Erythroblast (primary cell): Measurements from ENCODE around the gene CEBPZOS.
A peak's percentile ranks its signal among the peaks of the same experiment; 100 is the strongest.

Experiments
- DNase-seq, 2 experiments: peaks; one replicate each; lab custom pipeline; 2025; lab: John Stamatoyannopoulos, UW
- GATA1 ChIP-seq: IDR thresholded peaks from 2 replicates; pipeline ENCODE4 v1.6.1; 2011; ENCODE audit warnings: low read depth, mild to moderate bottlenecking, control low read depth, low read length, moderate library complexity
- POLR2A ChIP-seq: IDR thresholded peaks from 2 replicates; pipeline ENCODE4 v1.6.1; 2011; ENCODE audit warnings: mild to moderate bottlenecking, low read length

CEBPZOS gene

DNA sequence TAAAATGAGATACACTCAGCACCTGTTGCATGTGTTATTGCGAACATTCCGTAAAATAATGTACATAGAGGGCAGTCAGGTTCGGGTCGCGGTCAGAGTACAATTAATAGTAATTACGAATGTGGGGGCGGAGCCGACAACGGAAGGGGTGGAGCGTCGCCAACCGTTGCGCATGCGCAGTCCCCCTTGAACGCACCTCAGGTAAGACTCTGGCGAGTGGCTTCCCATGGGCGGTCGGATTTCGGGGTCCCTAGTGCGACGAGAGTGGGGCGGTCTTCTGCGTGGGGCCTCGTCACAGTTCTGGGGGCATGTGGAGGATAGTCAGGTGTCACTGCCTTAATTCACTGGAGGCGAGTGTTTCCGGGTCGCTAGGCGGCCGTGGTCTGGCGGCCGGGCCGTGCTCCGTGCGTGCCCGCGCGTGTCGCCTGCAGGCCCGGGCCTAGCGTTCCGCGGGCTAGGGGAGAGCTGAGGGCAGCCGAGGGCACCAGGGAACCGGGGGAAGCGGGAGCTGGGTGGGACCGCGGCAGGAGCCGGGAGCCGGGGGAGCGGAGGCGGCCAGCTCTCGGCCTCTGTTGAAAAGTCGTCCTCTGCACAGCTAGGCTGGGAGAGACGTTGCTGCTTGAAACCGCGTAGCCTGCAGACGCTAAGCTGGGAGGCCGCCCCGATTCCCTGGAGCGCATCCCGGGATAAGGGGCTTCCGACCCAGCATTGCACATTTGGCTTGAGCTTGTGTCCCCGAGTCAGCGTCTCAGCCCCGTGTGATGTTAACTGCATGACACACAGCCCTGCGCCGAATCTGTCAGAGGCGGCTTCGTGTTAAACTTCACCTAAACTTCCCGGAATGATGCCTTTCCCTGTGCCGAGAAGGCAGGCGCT, at the start of gene CEBPZOS:
Gene CEBPZOS, plus strand, starts transcription at position 177 of the 876 bp plus-strand sequence. CDS start 3,209 bp downstream, outside the sequence.
- TF ChIP-seq GATA1 (no peak), POLR2A (peak; percentile 88)
- peak; percentile 87 to 92 for DNase-seq

DNA sequence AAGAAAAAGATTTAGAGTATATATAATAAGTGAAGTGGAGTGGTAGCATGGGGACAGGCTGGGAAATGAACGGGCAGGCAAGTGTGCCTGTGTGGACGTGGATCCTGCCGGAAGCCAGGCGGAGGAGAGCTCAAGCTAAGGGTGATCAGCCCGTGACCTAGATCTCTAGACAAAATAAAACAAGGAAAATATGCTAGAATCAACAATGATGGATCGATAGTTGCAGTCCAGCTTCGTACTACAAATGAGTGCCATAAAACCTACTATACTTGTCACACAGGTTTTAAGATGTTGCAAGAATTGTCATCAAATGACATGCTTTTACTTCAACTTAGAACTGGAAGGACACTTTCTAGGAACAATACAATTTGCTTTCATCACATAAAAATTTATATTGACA, 48.0 kb upstream of the CEBPZOS start:
- TF ChIP-seq POLR2A = no peak
- TF ChIP-seq GATA1 = no peak
- no peak for DNase-seq

DNA sequence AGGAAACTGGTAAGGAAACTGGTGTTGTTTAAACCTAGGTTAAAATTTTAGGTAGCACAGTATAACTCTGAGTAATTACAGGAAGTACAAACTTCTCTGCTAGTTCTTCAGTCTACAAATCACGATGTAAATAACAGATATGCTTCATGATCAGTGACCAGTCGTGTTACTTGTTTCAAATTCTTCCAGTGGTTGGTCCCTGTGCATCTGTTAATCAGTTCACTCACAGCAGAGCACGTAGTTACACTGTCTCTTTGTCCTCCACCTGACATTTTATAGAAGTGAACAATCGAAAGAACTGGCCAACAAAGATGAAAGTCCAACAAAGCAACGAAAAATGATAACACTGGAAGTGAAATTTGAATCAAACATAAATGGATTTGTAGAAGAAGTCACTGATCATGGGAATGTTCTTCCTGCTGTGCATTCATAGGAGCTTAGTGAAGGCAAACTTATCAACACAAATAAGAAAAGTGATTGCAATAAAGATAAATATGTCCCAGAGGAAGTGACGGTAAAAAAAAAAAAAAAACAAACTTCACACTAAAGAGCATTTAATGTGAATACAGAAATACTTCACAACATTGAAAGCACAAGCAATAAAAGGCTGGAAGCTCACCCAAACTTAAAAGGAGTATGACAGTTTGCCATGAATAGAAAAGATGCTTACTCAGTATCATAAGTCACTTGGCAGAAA, 46.5 kb upstream of the CEBPZOS start:
- TF ChIP-seq GATA1 (no peak), POLR2A (no peak)
- no peak for DNase-seq

DNA sequence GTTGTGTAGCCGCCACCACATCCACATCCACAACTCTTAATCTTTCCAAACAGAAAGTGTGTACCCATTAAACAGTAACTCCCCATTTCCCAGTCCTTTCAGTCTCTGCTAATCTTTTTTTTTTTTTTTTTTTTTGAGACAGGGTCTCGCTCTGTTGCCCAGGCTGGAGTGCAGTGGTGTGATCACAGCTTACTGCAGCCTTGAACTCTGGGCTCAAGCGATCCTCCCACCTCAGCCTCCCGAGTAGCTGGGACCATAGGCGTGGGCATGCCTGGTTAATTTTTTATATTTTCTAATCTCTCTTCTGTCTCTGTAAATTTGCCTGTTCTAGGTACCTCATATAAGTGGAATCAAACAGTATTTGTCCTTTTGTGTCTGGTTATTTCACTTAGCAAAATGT, 43.1 kb upstream of the CEBPZOS start:
- DNase-seq = no peak
- TF ChIP-seq POLR2A = no peak

DNA sequence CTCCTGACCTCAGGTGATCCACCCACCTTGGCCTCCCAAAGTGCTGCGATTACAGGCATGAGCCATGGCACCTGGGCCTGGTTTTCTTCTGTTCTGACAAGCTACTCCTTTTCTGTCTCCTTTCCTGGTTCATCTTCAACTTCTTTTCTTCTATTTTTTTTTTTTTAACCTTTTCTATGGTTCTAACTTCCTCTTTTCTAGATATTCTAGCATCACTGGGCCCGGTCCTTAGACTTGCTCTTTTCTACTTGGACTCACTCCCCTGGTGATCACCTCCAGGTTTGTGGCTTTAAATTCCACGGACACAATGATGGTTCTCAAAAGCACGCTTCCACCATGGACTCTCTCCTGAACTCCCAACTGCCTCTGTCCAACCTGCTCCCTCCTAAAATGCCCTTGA, 41.5 kb upstream of the CEBPZOS start:
- no peak for TF ChIP-seq POLR2A
- TF ChIP-seq GATA1 = no peak

DNA sequence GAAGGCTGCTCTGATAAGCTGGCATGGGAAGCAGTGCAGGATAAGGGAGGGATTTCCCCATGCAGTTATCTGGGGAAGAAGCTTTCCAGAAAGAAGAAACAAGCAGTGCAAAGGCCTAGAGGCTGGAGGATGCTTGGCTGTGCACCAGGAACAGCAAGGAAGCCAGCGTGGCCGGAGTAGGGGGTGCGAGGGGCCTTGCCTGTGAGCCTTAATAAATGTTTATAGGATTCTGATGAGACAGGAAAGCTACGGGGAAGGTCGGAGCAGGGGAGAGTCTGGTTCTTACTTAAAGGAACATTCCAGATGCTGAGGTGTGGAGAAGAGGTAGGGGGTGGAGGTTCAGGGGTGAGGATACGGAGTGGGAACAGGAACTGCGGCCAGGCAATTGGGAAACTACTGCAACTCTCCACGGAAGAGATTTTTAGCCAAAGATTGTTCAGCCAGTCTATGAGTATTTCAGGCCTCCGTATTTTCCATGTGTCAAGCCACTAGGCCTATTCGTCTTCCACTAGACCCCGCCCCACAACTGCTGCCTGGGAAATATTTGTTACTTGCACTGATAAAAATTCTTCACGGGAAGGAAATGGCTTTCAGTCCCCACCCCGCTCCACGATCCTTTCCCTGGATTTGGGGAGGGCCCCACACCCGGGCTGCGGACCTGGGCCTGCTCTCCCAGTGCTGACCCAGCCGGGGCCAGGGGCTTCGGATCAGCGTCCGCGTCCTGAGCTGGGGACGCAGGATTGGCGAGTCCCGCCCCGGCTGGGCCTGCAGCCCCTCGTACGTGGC, 40.0 kb upstream of the CEBPZOS start:
- peak; percentile 67 to 68 for DNase-seq
- TF ChIP-seq POLR2A = no peak
- no peak for TF ChIP-seq GATA1

More for the DNA sequence above, 41.5 kb upstream of the CEBPZOS start:
- DNase-seq = no peak

DNA sequence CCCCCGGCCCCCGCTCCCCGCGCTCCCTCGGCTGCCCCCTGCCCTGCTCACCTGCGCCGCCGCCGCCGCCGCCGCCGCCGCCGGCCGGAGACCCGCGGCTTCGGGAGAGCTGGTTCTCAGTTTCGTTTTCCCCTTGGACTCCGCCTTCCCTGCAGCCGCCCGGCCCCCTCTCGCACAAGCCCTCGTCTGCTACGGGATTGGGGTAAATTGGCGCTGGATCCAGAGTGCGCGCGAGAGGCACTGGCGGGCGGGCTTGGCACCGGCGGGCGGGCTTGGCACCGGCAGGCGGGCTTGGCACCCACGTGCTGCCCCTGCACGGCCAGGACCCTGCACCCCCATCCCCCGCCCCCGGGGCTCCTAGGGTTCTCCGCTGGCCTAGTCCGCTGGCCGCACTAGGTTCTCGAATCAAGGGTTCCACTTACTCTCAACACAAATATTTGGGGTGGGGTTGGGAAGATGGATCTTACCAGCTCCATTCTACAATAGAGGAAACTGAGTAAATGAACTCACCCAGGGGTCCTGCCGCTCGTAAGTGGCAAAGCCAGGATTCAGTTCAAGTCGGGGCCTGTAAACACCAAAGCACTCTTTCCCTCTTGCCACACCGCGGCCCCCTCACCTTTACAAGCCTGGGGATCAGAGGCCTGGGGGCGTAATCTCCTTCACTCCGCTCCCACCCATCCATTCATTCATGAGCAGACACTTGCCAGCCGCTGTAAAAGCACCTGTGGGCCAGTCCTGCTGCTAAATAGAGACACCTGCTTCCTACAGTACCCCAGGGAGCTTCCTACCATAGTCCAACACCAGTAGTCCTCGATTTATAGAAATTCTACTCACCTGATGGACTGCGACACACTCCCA, 39.2 kb upstream of the CEBPZOS start, which contains the start of gene EIF2AK2:
Gene EIF2AK2, minus strand, starts transcription at position 124 of the 858 bp plus-strand sequence. CDS start 9,174 bp downstream, outside the sequence.
- no peak for TF ChIP-seq GATA1
- TF ChIP-seq POLR2A = no peak
- DNase-seq = peak; percentile 89 to 90

DNA sequence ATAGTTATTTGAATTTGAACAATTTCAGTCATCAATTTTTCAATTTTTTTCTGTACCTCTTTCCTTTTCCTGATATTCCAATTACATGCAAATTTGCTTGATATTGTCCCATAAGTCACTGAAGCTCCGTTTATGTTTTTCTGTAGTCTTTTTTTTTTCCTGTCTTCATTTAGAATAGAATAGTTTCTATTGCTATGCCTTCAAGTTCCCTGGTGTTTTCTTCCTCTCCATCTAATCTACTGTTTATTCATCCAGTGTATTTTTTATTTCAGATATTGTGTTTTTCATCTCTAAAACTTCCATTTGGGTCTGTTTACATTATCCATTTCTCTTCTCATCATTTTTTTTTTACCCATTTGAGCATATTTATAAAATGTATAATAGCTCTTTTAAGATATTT, 31.5 kb upstream of the CEBPZOS start:
- DNase-seq = no peak
- TF ChIP-seq POLR2A = no peak
- TF ChIP-seq GATA1 = no peak

DNA sequence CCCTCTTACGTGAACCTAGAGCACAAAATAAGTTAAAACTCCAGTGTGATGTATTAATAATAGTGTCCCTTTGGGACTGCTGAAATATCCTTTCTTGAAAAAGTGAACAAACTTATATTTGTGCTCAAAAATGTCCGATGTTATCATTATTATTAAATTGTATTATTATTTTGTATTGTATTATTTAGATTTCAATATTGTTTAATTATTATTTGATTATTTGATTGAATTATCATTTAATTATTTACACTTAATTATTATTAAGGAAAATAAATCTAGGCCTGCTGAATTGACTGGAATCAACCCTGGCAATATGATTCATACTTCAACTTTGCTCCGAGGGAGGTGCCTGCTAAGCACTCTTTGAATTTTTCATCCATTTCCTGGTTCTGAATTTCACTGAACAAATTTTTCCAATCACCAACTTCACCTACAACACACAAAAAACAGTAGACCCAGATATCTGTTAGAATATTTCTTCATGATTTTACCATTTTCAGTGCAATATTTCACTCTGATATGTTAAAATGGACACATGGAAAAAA, 28.6 kb upstream of the CEBPZOS start:
- no peak for TF ChIP-seq POLR2A
- no peak for TF ChIP-seq GATA1
- DNase-seq = no peak

DNA sequence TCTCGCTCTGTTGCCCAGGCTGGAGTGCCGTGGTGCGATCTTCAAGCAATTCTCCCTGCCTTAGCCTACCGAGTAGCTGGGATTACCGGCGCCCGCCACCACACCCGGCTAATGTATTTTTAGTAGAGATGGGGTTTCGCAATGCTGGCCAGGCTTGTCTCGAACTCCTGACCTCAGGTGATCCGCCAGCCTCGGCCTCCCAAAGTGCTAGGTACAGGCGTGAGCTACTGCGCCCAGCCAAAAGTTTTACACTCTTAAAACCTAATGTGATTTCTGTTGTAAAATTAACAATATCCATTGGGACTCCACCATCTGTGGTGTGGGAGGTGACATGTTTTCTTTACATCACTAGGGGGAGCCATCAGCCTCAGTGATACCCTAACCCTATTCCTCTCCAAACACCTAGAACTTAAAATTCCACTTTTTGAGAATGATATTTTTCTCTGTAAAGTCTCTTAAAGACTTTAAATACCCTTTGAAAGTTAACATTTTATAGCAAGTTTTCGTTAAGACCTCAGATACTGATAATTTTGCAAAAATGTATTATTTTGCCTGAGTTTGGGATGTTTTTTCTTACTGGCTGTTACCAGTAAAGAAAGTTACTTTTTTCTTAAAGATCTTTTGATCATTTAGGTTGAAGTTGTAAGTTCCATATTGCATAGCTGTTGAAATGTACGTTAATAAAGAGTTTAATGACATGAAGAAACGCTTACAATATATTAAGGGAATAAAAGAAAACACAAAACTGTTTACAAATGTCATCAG, 27.9 kb upstream of the CEBPZOS start:
- peak; percentile 43 to 63 for DNase-seq
- TF ChIP-seq POLR2A = no peak

DNA sequence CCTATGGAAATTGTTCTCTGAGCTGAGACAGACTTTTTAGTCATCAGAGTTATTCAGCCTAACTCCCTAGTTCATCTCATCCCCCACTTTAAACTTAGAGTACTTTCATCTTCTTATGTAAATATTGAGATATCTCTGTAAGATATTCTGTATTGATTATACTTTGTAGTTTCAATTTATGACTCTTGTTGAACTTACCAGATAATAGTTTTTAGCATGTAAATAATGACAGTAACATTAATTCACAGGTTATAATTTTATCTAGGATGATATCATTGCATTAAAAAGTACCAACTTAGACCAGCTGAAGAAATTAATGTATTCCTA, 24.7 kb upstream of the CEBPZOS start:
- TF ChIP-seq POLR2A (no peak), GATA1 (no peak)
- DNase-seq = no peak

DNA sequence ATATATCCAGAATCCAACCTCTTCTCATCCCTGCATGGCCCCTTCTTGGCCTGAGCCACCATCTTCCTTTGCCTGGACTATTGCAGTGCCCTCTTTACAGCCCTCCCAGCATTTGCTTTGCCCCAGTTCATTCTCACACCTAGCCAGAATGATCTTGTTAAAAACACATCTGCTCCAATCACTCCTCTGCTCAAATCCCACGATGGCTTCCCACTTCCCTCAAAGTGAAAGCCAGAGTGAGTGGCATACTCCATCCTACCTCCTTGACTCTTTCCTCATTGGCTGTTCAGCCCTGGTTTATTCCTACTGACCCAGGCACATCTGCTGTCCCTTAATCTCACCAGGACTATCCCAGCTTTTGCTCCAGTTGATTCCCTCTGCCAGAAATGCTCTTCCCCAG, 22.6 kb upstream of the CEBPZOS start:
- no peak for DNase-seq

More for the DNA sequence above, 22.6 kb upstream of the CEBPZOS start:
- TF ChIP-seq POLR2A (no peak), GATA1 (no peak)
